Activated naive CD4-positive, alpha-beta T cell treated with anti-CD3 and anti-CD28 coated beads for 36 hours (primary cell): ENCODE measurements around the gene FBL. TPM values are rescaled to one million over a fixed set of nuclear protein-coding genes. Genes with fewer than 3 reads are reported as not detected.

ENCODE experiments used
- CTCF ChIA-PET: fragments of 350-600 bp; sonication (Branson Sonifier 250); formaldehyde crosslinking; loops from one replicate; lab custom pipeline; 2021; ENCODE audit warnings: antibody characterized with exemption; lab: Charles Lee
- DNase-seq: peaks from one replicate; pipeline ENCODE4 v3.0.0-alpha.2; 2020
- H3K27ac Mint-ChIP-seq: one replicate; pipeline ENCODE4 v1.8.0; 2021; ENCODE audit warnings: mild to moderate bottlenecking, mixed read lengths
- H3K27me3 Mint-ChIP-seq: one replicate; pipeline ENCODE4 v1.8.0; 2021; ENCODE audit warnings: low read depth, mixed read lengths
- H3K36me3 Mint-ChIP-seq: one replicate; pipeline ENCODE4 v1.8.0; 2021; ENCODE audit warnings: low read depth, mixed read lengths
- H3K4me1 Mint-ChIP-seq: one replicate; pipeline ENCODE4 v1.8.0; 2021; ENCODE audit warnings: low read depth, mixed read lengths
- H3K4me3 Mint-ChIP-seq: one replicate; pipeline ENCODE4 v1.8.0; 2021; ENCODE audit warnings: mild to moderate bottlenecking, moderate library complexity, mixed read lengths
- H3K9me3 Mint-ChIP-seq: one replicate; pipeline ENCODE4 v1.8.0; 2021; ENCODE audit warnings: mixed read lengths
- intact Hi-C: fragments of 100-400 bp; cut with micrococcal nuclease; formaldehyde crosslinking; loops from one replicate; pipeline ENCODE4 v1.15.1; 2023
- microRNA-seq: library from miRNA; unstranded; fragments of <30 nt; microRNA quantifications from one replicate; pipeline ENCODE4 v1.2.0, GENCODE V29; 2022; ENCODE audit warnings: borderline microRNAs expressed, borderline replicate concordance
- total RNA-seq, 2 experiments: library from RNA; stranded (reverse); gene quantifications; one replicate each; pipeline ENCODE4 v1.2.3, GENCODE V29; 2021

The FBL gene
- total RNA-seq, 2 experiments from 2014 or later, result 742 to 785 TPM

GRCh38 chr19:39796000-39796498 is 50.1 kb downstream of the FBL start:
- H3K27ac Mint-ChIP-seq, result no peak overlapping the region
- no peaks in the 10 kb centered on the region for H3K9me3 Mint-ChIP-seq
- intact Hi-C loops, result no loop called here
- H3K4me3 Mint-ChIP-seq, result no peak overlapping the region
- DNase-seq, result no peak
- no peaks in the 10 kb centered on the region for H3K4me1 Mint-ChIP-seq
- CTCF ChIA-PET, result interaction anchor here (0.9 to 2.4 kb wide), 2 partner anchors 29 to 47 kb away, joined by 3 to 5 read pairs; no protein-coding TSS in a partner anchor
- no peaks in the 10 kb centered on the region for H3K36me3 Mint-ChIP-seq
- peaks cover 2% of the 10 kb centered on the region for H3K27me3 Mint-ChIP-seq

- Mint-ChIP-seq H3K4me3 (no peak overlapping the region), H3K27me3 (peaks cover 2% of the 10 kb centered on the region), H3K27ac (no peak overlapping the region), H3K36me3 (no peaks in the 10 kb centered on the region), H3K4me1 (no peaks in the 10 kb centered on the region), H3K9me3 (no peaks in the 10 kb centered on the region)
- peak; percentile 8 for DNase-seq
- CTCF ChIA-PET, result interaction anchor here (0.7 to 2.4 kb wide), 3 partner anchors 48 to 743 kb away, joined by 3 to 5 read pairs (median 3); no protein-coding TSS in a partner anchor
- intact Hi-C loops, result no loop called here
Measured at GRCh38 chr19:39795001-39795400, 51.2 kb downstream of the FBL start.

GRCh38 chr19:39792999-39793546 is 53.1 kb downstream of the FBL start:
- DNase-seq, result peak; percentile 85
- Mint-ChIP-seq H3K4me1 (no peaks in the 10 kb centered on the region), H3K9me3 (peaks cover 6% of the 10 kb centered on the region), H3K27ac (no peak overlapping the region), H3K4me3 (peak overlapping the region; percentile 73), H3K36me3 (no peaks in the 10 kb centered on the region), H3K27me3 (peaks cover 2% of the 10 kb centered on the region)
- intact Hi-C loops, result loop anchor here (1.0 kb wide), 2 partner anchors 51 to 177 kb away; no protein-coding TSS in a partner anchor
- CTCF ChIA-PET, result interaction anchor here (0.6 to 2.5 kb wide), 17 partner anchors 8 to 1931 kb away, joined by 3 to 31 read pairs (median 6); partner anchors contain the start of genes FBL, LEUTX and PSMC4

GRCh38 chr19:39788244-39788643 is 57.9 kb downstream of the FBL start:
- no peaks in the 10 kb centered on the region for H3K4me1 Mint-ChIP-seq
- CTCF ChIA-PET, result interaction anchor here (0.8 kb wide), 1 partner anchor 183 kb away, joined by 3 read pairs; the partner anchor contains the start of gene PSMC4
- peaks cover 11% of the 10 kb centered on the region for H3K9me3 Mint-ChIP-seq
- no peak overlapping the region for H3K4me3 Mint-ChIP-seq
- no peaks in the 10 kb centered on the region for H3K36me3 Mint-ChIP-seq
- H3K27ac Mint-ChIP-seq, result no peak overlapping the region
- DNase-seq, result no peak
- intact Hi-C loops, result no loop called here
- no peaks in the 10 kb centered on the region for H3K27me3 Mint-ChIP-seq

Small RNAs within 50 kb of the gene (microRNA-seq; reads per million reads assigned to microRNA genes)
- gene MIR6719, result not detected

Other genes with a start within 250 kb of the FBL start
- gene LGALS13, start 243.9 kb downstream of the FBL start, total RNA-seq, result not detected
- gene LGALS16, start 190.5 kb downstream of the FBL start, total RNA-seq, result not detected
- 1 to 10 TPM; 1.2 to 2.4 TPM for gene LGALS14, start 141.9 kb downstream of the FBL start, total RNA-seq
- gene CLC, start 108.3 kb downstream of the FBL start, total RNA-seq, result not detected
- not detected for gene LEUTX, start 67.5 kb downstream of the FBL start, total RNA-seq
- gene DYRK1B, start 12.2 kb downstream of the FBL start, total RNA-seq, result 1 to 10 TPM; 6.1 to 6.6 TPM
- gene FCGBP, start 88.3 kb upstream of the FBL start, total RNA-seq, result 1 to 10 TPM; 3.1 to 3.8 TPM
- gene PSMC4, start 124.8 kb upstream of the FBL start, total RNA-seq, result 10 to 100 TPM; 79.7 to 82.1 TPM
- gene ZNF546, start 150.7 kb upstream of the FBL start, total RNA-seq, result 1 to 10 TPM; 1.6 to 2.3 TPM
- 1 to 10 TPM; 8.3 to 9.8 TPM for gene ZNF780B, start 209.9 kb upstream of the FBL start, total RNA-seq
- gene ZNF780A, start 244.6 kb upstream of the FBL start, total RNA-seq, result 10 to 100 TPM in 1 of 2 experiments, 1 to 10 TPM in 1; 8.8 to 10.5 TPM